Stimulated activated CD8-positive, alpha-beta memory T cell treated with anti-CD3 and anti-CD28 coated beads, Interleukin-2, amount 100 ng/mL, for 48 hours (primary cell): ENCODE measurements around the gene VWA1.
"Not testable (repeated sequence)": the region's sequence is repeated elsewhere in the genome, so short reads cannot be mapped to it uniquely, and the experiment has no call there.

Experiments used
- DNase-seq, 2 donors: peaks; one replicate each; pipeline ENCODE4 v3.0.0-alpha.2; 2020; ENCODE audit warnings: low read depth in 2 of 2

Gene VWA1

DNA sequence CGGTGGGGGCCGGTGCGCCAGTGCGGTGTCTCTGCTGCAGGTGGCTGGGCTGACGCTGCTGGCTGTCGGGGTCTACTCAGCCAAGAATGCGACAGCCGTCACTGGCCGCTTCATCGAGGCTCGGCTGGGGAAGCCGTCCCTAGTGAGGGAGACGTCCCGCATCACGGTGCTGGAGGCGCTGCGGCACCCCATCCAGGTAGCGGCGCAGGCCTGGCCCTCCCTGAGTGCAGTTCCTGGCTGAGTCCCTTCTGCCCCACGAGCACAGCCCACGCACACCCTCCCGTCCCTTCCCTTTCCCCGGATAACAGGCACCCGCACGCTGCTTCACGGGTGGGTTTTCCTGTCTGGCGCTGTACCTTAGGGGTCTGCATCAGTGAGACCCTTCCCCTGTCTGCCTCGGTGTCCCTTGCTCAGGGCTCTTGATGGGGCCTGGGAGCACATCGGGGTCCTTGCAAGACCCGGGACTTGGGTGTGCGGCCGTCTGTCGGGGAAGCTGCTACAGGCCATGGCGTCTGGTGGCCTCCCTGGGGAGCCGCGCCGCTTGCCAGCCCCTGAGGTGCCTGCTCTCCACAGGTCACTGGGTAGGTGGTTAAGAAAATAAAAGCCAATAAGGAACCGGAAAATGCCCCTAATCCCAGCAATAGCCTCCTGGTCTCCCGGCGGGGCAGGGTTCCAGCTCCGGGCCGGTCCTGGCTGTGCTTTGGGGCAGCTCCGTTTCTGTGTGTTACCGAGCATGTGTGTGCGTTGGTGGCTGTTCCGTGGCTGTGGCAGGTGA, 49.7 kb downstream of the VWA1 start:
- DNase-seq, result not testable (repeated sequence)

DNA sequence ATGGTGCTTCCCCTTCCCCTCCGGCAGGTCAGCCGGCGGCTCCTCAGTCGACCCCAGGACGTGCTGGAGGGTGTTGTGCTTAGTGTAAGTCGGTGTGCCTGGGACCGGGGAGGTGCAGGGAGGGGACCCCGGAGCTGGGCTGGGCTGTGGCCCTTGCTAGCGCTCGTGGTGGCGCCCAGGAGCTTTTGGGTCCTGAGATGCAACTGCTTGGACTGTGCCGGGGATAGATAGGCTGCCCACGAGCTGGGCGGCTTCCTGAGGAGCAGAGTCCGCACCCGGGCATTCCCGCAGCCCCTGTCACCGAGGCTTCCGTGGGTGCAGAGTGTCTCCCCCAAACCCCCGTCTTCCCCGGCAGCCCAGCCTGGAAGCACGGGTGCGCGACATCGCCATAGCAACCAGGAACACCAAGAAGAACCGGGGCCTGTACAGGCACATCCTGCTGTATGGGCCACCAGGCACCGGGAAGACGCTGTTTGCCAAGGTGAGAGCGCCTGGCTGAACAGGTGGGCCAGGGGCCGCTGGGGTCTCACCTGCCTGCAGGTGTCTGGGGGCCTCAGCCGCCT, 50.3 kb downstream of the VWA1 start:
- not testable (repeated sequence) for DNase-seq

DNA sequence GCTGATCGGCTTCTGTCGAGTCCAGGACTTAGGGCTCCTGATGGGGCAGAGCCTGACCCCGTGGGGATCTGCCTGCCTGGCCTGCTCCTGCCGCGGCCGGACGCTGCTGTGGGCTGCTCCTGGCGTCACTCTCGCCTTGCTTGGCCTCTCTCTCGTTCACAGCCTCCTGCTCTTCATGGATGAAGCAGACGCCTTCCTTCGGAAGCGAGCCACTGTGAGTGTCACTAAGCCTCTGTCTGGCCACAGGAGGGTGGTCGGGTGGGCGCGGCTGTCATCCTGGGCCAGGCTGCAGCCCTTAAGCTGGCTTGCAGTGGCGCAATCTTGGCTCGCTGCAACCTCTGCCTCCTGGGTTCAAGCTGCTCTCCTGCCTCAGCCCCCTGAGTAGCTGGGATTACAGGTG, 52.2 kb downstream of the VWA1 start:
- no peak for DNase-seq

DNA sequence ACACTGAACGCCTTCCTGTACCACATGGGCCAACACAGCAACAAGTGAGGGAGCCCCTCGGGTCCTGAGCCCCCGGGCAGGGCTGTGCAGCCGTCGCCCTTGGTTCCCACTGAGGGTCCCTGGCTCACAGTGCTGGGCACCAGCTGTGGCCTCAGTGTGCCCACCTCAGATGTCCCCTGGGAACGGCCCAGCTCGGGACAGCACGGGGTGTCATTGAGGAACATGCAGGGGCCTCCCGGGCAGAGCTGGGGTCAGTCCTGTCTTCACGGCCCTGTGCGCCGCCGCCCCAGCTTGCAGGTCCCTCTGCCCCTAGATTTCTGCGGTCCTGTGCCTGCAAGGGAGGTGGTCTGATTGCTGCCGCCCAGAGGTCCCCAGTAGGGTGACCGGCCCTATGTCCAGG, 53.7 kb downstream of the VWA1 start:
- DNase-seq, result no peak

DNA sequence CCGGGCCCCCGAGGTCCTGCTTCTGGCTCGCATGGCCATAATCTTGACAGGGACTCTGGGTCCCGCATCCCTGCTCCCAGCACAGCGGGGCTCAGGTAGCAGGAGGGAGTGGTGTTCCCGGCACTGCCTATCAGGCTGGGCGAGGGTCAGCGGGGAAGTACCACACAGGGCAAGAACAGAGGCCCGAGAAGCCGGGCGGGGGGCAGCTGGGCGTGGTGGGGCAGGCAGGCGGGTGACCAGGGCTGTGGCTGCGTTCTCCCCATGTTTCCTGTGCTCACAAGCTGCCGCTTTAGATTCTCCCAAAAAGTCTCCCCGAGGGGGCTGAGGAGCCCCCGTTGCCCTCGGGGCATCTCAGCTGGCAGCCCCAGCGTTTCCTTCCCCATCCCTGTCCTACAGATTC, 54.4 kb downstream of the VWA1 start:
- DNase-seq, result no peak

DNA sequence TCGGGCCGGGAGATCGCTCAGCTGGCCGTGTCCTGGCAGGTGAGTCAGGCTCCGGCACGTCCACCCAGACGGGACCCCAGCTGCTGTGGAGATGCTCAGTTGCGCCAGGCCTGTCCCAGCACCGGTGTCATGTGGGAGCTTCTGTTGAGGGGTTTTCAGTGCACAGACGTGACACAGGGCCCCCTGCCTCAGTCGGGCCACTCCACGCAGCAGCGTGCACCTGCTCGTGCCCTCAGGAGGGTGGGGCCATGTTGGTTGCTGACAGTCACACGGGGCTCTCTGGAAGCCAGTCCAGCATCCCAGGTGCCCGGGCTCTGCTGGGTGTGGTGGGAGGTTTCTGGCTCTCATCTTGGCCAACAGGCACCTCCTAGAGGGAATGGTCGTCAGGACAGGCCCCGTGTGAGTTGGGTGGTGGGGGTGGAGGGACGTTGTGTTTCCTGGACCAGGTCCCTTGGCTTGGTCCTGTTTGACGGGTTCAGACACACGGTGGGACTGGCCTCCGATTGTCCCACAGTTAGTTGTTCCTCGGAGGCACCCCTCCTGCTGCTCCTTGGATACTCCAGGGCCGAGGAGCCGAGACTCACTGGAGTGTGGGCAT, 55.2 kb downstream of the VWA1 start:
- DNase-seq, result no peak

DNA sequence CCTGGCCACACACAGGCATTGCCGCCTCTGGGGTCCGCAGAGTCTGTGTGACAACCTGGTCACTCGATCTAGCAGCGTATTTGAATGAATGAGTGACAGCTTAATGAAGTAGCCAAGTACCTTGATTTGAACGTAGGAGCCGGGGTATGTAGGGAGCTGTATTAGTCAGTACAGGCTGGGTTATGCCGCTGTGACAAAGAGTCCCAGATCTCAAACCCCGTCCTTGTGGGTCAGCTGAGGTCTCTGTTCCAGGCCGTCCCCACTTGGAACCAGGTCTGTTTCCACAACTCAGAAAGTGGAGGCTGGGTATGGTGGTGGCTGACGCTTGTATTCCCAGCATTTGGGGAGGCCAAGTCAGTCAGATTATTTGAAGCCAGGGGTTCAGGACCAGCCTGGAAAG, 56.1 kb downstream of the VWA1 start:
- no peak for DNase-seq
